IPS-NIHi11 (cell line): Measurements from ENCODE around the gene FLT4.
A peak's percentile ranks its signal among the peaks of the same experiment; 100 is the strongest.
"Not testable (repeated sequence)": the region's sequence is repeated elsewhere in the genome, so short reads cannot be mapped to it uniquely, and the experiment has no call there.

Source experiments
- DNase-seq: peaks from one replicate; pipeline ENCODE4 v3.0.0; 2012; ENCODE audit warnings: mixed read lengths, low spot score

Gene FLT4

DNA sequence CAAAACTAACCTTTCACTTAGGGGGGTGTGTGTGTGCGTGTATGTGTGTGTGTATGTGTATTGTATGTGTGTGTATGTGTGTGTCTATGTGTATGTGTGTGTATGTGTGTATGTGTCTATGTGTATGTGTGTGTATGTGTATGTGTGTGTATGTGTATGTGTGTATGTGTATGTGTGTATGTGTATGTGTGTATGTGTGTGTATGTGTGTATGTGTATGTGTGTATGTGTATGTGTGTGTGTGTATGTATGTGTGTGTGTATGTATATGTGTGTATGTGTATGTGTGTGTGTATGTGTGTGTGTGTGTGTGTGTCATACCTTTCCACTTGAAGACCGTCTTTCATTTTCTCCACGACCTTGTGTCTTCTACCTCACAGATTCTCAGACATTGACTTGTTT, 20.8 kb upstream of the FLT4 start:
- no peak for DNase-seq

DNA sequence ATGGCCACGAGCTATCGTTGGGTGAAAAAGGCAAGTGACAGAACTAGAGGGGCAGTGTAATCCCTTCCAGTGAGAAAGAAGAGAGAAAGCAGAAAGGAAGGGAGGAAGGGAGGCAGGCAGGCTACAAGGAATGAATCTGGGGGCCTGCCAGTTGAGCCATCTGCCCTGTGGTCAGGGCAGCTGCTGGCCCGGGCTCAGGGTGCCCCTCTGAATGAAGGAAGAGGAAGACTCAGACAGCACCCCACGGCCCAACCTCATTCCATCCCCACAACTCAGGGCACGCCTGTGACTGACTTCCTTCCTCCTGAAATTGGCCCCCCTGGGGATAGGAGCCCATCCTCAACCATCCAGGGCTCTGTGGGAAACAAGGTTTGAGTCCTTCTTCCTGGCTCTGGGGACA, 20.3 kb upstream of the FLT4 start:
- no peak for DNase-seq

DNA sequence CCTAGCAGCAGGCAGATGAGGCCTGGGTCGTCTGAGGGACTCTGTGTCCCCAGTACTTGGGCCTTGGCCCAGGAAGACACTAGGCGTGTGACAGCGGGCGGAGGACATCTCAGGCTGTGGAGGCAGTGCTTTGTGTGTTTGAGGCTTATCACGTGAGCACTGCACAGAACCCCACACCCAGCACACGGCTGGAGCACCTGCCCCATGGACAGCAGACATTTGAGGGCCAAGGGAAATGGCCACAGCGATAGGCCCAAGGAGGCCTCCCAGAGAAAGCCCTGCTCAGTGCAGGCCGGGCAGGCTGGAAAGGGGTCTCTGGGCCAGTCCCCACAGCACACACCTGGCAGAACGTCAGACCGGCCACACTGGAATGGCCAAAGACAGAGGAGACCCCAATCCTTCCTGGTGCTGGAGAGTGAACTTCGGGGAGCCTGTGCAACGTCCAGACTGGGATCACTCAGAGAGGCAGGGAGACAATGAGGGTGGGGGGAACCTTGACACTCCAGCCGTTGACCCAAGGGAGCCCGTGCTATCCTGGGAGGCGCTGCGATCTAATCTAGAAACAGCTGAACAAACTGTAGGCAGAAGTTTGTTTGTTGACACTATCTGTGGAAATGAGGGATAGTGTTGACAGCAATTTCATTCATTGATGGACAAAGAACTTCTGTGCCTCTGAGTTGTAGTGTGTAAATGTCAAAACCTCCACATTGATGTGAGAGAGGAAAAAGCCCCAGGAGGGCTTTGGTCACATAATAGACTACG, 19.6 kb upstream of the FLT4 start:
- no peak for DNase-seq

DNA sequence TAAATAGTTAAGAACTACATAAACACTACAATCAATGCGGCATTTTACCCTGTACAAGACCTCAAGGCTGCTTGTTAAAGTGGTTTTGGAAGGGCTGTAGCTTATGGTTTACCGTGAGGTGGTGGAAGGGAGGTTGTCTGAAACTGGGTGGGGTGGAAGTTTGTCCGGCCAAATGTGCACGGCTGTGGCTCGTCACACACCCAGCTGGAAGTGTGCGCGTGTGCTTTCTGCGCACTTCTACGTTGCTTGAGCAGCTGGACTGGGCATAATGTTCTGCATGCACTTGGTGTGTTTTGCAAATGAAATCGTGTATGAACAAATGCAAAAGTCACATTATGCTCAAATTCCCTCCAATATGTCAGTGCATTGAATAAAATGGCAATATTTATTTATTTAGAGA, 17.4 kb upstream of the FLT4 start:
- no peak for DNase-seq

DNA sequence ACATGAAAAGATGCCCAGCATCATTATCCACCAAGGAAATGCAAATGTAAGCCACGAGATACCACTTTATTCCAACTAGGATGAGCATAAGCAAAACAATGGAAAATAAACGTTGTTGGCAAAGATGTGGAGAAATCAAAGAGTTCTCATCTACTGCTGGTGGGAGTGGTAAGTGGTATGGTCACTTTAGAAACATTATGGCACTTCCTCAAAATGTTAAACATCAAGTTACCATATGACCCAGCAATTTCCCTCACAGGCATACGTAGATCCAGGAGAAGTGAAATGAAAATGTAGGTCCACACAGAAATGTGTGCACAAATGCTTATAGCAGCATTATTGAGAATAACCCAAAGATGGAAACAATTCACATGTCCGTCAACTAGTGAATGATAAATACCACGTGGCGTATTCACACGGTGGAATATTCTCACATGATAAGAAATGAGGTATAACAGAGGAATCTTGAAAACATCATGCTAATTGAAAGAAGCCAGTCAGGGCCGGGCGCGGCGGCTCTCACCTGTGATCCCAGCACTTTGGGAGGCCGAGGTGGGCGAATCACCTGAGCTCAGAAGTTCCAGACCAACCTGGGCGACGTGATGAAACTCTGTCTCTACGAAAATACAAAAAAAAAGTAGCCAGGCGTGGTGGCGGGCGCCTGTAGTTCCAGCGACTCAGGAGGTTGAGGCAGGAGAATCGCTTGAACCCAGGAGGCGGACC, 16.4 kb upstream of the FLT4 start:
- DNase-seq: no peak

DNA sequence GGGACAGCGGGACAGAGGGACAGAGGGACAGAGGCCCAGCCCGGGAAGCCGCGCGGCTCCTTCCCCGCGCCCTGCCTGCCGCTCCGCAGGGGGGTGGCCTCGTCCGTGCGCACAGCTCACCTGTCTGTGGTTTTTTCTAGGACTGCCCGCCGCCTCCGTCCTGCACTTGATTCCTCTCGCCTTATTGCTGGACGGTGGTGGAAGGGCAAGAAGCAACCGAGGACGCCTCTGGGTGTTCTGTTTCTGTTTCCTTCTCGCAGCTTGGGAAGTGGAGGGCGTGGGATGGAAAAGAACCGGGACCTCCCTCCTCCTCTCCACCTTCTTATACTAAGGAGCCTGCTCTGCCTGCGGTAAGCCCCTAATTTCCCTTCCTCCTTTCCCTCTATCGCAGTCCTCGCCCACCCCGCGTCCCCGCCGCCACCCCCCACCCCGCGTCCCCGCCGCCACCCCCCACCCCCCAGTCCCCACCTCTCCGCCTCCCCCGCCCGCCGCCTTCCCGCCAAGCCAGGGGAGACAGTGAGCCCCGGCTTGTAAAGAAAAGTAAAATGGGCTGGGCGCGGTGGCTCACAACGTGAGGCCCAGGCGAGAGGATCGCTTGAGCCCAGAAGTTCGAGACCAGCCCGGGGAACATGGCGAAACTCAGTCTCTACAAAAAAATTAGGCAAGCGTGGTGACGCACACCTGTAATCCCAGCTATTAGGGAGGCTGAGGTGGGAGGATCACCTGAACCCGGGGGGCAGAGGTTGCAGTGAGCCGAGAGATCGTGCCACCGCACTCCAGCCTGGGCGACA, 9.6 kb upstream of the FLT4 start:
- DNase-seq: peak; percentile 51

DNA sequence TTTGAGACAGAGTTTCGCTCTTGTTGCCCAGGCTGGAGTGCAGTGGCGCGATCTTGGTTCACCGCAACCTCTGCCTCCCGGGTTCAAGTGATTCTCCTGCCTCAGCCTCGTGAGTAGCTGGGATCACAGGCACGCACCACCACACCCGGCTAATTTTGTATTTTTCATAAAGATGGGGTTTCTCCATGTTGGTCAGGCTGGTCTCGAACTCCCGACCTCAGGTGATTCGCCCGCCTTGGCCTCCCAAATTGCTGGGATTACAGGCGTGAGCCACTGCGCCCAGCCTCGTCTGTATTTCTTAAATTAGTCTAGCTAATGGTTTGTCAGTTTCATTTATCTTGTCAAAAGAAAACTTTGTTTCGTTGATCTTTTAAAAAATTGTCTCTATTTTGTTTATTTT, 5.8 kb upstream of the FLT4 start:
- not testable (repeated sequence) for DNase-seq

DNA sequence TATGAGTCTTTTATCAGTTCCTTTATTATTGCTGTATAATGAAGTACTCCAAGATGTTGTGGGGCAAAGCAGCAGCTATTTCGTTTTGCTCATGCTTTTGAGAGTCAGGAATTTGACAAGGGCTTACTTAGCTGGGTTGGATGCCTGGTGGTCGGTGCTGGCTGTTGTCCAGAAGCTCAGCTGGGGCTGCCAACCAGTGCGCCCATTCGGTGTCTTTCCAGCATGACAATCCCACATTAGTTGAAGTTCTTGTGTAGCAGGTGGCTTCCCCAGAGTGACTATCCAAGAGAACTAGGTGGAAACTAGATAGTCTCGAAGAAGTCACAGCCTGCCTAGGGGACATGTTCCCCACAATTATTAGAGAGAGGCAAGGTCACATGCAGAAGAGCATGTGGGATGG, 3.4 kb upstream of the FLT4 start:
- DNase-seq: no peak

DNA sequence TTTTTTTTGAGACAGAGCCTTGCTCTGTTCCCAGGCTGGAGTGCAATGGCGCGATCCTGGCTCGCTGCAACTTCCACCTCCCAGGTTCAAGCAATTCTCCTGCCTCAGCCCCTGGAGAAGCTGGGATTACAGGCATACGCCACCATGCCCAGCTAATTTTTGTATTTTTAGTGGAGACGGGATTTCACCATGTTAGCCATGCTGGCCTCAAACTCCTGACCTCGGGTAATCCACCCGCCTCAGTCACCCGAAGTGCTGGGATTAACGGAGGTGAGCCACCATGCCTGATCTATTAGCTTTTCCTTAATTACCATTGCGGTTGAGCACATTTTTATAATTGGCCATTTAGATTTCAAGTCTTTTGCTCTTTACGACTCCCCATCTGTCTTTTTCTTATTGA, 2.9 kb upstream of the FLT4 start:
- DNase-seq: no peak

DNA sequence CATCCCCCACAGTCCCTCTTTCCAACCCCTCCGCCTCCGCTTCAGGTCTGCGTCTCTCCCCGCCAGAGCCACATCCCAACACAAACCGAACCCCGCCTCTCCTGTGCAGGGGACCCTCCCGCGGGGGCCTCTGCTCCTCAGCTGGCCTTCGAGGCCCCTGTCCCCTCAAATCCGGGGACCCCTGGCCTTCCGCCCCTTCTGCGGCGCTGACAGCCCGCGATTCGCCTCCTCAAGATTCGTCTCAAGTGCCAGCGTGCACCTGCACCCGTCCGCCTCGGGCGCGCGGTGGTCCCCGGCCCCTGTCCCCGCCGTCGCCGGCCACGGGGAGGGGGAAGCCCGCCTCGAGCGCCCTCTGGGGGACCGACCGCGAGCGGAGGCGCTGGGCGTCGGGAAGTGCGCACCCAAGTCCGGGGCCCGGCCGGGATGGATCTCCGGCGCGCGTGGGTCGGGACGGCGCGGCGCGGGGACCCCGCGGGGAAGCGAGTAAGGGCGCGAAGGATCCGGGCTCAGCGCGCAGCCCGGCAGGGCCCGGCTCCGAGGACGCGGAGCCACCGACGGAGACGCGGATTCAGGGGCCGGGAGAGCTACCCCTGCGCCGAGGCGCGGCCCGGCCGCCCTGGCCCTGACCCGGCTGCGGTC, 623 bp downstream of the FLT4 start:
- peak; percentile 92 for DNase-seq

DNA sequence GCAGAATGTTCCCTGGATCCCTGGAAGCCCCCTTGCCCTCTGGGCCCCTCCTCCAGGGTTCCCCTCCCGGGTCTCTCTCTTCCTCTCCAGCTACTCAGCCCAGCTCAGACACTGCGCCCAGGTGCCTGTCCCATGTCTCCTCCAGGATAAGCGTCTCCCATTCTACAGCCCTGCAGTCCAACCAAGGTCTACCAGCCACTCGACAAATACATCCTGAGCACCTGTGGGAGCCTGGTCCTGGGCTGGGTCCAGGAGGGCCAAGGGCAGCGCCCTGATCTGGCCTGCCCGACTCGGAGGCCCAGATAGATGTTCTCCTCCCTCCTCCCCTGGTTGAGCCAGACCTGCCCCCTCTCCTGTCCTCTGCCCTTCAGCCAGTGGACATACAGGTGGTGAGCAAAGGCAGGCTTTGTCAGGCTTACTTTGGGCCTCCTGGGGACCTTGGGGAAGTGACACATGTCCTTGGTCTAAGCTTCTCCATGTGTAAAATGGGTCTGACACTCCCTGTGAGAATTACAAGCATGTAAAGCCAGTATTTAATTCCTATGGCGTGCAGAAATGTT, 1.4 kb downstream of the FLT4 start:
- DNase-seq: no peak

DNA sequence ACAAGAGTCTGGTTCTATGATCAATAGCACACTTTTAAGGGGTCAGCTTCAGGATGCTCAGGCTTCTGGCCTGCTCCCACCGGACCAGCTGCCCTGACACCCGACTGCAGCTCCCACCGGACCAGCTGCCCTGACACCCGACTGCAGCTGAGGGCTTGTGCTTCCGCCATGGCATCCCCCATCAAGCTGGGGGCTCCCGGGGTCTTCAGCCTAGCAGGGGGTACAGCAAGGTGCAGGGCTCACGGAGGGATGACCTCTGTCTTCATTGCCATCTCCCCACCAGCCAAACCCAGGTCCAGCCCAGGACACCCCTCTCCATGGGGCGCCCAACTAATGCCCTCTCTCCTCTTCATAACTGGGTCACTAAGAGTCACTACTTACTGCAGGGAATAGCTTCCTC, 1.9 kb downstream of the FLT4 start:
- no peak for DNase-seq

DNA sequence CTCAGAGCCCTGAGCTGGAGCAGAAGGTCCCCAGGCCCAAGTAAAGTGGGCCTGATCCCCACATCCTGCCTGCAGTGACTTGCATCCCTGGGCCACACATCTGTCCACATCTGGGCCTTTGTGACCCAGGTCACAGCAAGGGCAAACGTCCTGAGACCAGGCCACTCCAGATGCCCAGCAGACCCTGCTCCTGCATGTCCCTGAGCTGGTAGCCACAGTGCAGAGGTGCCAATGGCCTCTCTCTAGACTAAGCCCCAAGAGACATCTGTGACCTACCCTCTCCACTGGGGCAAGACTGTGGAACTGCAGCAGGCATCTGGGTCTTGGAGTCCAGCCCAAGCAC, 2.5 kb downstream of the FLT4 start:
- no peak for DNase-seq

DNA sequence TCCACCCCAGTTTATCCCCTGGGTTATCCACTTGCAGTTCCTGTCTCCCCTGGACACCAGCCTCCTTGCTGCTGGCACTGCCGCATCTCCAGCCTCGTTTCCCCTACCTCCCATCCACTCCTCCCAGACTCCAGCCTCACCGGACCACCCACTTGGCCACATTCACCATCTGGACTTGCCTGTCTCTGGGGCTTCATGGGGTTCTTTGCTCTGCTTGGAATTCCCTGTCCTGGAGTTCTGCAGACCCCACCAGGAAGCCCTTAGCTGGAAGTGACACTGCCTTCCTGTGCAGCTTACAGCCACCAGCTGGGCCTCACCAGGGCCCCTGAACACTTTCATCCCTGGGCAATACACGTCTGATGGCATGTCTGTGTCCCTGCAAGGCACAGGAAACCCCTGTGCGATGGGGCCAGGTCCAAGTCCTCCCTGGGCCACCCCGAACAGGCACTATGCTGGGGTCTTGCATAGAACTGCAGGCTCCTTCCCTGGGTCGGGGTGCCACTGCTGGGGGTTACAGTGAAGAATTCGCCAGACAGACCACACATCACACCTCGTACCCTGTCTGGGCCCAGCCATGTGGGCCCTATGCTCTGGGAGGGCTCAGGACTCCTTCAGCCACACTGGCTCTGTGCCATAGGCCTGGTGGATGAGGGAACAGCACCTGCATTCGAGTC, 3.0 kb downstream of the FLT4 start:
- DNase-seq: peak; percentile 0

DNA sequence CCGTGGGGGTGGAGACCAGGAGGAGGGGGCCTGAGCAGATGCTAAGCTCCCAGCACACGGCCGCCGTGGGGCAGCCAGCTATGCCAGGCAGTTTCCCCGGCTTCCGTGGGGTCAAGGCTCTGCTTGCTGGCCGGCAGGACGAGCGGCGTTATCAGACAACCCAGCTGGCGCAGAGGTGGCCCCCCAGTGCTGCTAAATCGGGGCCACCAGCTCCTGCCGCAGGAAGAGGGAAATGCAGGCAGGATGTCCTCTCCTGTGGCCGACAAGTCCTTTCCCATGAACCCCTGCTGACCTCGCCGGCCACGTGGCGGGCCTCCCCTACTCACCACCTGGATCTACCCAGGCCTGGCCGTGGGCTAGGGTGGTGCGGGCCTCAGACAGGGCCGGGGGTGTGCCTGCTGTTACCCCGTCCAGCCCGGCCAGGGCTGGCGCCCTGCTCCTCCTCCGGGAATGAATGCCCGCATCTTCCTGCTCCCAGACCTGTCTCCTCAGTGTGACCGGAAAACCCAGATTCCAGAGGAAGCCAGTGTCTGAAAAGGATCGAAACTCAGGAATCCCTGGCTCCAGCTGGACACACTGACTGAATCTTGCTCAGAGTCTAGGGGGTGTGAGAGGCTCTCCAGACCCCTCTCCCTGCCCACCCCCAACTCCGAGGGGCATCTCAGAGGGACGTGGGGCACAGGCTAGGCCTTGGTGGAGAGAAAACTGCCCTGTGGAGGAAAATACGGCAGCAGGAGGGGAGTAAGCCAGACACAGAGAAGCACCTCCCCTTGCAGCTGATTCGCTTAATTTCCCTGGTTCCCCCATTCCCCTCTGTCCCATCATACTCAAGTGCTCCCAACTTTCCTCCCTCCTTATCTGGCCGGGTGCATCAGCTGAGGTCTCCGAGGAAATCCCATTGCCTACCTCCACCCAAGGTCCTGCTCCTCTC, 3.9 kb downstream of the FLT4 start:
- DNase-seq: peak; percentile 23

DNA sequence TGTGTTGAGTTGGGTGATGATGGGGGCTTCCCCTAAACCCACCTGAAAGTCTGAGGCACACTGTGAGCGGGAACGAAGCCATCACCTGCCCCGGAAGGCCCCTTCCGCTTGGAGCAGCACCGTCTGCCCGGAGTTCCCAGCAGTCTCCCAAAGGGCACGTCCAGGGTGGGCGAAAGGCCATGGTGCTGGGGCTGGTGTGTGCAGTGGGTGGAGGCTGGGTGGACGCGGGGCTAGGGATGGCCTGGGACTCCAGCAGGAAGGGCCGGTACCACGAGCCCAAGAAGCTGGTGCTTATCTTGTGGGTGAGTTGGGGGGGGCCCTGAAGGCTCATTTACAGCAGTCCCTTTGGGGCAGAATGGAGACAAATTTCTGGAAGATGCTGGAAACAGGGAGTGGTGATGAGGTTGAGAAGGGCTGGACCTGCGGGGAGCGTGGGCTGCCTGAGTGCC, 4.6 kb downstream of the FLT4 start:
- DNase-seq: peak; percentile 3

DNA sequence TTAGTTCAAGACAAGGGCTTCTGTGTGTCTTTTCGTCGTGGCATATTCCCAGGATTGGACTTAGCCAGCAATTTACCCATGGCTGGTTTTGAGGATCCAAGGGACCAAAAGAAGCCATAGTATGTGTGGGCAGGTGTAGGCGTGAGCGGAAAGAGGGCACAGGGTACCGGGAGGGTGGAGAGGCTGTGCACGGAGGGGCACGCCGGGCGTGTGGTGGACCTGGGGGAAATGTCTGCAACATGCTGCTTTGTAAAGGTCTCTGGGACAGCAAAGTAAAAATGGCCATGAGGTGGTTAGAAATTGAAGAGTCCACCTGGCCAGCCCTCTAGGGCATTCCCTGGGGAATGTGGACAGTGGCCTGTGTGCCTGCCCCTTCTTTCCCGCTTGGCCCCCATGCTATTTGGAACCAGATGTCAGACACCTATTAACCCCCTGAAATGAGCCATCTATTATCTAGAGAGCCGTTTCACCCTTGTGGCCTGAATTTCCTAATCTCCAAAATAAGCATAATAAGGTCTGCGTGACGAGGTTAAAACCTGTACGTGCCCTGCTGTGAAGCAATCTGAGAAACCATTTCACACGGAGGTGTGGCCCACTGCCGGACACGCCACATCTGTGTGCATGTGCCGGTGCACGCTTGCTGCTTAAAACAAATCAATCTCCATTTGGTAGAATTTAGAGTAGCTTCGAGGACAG, 5.1 kb downstream of the FLT4 start:
- DNase-seq: peak; percentile 4

DNA sequence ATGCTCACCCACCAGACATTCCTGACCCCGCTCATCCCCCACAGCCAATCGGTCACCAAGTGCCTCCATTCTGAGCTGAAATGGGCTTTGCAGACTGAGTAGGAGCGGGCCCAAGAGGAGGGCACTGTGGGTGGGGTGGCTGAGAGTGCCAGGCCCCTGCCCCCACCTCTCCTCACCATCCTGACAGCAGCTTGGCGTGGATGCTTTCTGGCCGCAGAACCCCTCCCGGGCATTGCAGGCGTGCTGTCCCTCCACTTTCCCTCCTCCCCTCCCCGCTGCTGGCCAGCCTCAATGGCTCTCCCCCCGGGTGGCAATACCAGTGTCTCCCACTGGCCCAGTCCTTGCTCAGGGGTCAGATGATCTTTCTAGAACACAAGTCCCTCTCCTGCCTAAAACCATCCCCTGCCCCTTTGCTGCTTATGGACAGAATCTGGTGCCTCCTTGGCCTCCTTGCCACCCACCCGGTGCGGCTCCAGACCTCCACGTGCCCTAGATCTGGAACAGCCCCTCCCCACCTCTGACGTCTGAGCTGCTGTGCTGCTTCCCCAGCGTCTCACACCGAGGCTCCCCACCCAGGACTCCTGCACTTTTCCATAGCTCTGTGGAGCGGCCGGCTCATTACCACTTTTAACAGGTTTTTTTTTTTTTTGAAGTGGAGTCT, 6.1 kb downstream of the FLT4 start:
- DNase-seq: peak; percentile 20

DNA sequence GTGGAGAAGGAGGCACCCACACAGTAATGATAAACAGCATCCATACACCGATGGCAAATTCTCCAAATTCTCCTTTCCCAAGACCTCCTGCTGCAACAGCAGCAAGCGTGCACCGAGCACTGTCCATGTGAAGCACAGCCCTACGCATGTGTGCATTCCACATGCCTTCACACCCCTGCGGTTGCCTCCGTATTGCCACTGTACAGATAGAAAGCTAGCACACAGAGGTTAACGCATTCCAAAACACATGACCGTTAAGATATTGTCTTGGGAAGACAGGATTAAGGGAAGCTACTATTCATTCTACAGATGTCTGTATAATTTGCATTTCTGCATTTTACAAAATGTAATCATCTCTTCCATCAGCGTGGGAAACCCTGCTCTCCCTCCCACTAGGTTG, 6.6 kb downstream of the FLT4 start:
- peak; percentile 1 for DNase-seq
